ENCODE data around the gene PPP3CA.
A peak's percentile ranks its signal among the peaks of the same experiment; 100 is the strongest.
"Not testable (repeated sequence)": the region's sequence is repeated elsewhere in the genome, so short reads cannot be mapped to it uniquely, and the experiment has no call there.

The PPP3CA gene

GRCh38 chr4:101251261-101251660, 96.1 kb downstream of the PPP3CA start:
- no peak for DNase-seq

DNA sequence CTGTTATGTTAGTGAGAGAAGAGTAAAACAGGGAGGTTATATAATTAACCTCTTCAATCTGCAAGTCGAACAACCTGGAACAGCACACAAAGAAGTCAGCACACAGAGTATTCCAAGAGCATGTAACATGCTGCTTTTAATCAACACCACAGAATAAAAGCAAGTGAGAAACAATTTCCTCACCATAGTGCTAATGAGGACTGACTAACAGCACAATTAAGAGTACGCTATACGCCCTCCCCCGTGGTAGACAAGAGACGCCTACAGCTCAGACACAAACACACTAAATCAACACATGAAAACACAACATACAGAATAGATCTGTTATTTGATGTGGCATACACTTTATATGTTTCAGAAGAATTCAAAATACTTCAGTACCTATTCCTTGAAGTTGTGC, 103.0 kb downstream of the PPP3CA start:
- DNase-seq = no peak

- DNase-seq = no peak
Observed at GRCh38 chr4:101242441-101242840, 104.9 kb downstream of the PPP3CA start.

DNA sequence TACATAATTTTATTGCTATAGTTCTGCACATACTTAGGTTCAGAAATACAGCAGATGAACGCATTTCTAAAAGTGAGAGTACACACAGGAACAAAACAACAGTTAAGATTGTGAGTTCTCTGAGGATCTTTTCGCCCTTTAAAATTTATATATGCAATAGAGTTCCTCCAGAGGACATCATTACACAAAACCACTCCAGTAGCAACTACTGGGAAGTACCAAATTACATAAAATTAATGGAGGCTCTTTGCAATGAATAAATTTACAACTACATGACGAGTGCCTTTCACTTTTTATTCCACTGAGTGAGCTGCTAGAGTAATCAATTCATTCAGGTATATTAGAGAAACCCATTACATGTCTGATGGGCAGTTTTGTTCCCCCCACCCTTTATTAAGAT, 107.2 kb downstream of the PPP3CA start:
- DNase-seq = no peak

GRCh38 chr4:101239665-101240064, 107.7 kb downstream of the PPP3CA start:
- peak; percentile 64 for DNase-seq

GRCh38 chr4:101238706-101239105, 108.6 kb downstream of the PPP3CA start:
- DNase-seq = peak; percentile 58

- no peak for DNase-seq
Observed at GRCh38 chr4:101237773-101238172, 109.6 kb downstream of the PPP3CA start.

DNA sequence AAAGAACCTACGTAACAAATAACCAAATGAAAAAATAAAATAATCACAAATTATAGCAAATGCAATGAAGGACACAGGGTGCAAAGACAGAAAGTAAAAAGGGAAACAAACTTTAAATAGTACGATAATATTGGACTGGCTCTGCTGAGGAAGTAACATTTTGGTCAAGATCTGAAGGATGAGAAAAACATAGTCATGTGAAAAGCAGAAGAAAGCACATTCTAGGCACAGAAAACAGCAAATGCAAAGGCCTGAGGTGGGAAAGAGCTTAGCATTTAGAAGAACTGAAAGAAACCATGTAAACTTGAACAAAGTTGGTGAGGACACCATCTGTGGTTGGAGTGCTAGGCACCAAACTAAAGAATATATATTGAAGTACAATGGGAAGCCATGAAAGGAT, 111.2 kb downstream of the PPP3CA start:
- DNase-seq = no peak

DNA sequence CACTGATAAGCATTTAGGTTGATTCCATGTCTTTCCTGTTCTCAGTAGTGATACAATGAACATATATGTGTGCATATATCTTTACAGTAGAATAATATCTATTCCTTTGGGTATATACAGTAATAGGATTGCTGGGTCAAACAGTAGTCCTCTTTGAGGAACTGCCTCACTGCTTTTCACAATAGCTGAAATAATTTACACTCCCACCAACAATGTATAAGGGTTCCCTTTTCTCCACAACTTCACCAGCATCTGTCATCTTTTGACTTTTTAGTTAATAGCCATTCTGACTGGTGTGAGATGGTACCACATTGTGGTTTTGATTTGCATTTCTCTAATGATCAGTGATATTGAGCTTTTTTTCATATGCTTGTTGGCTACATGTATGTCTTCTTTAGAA, 113.2 kb downstream of the PPP3CA start:
- DNase-seq = not testable (repeated sequence)

DNA sequence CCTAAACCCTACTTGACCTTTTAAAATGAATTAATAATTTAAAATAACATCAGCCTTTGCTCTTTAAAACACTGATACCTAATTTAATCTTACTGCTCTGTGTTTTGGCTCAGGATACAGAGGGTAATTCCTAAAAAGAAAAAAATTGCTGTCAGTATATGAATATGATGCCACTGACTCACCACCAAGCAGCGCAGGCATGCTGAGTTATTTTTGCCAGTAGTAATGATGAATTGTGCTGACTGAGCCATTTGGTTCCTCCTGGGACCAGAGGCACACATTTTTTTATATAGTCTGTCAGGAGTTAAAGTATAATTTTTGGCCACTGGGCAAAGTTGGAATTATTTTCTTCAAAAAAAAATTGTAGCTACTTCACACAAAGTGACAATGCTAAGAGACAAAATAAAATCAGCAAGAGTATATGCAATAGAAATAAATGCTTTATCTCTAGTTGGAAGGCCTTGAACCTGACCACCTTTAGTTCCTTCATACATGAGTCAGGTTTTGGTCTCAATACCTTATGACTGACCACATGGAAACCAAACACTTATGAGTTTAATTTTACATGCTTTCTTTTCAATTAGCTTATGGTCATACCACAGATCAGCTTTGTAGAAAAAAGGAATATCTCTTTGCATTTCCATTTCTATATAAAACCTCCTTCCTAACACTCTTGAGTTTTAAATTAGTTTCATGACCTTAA, 115.1 kb downstream of the PPP3CA start:
- DNase-seq = peak; percentile 94

DNA sequence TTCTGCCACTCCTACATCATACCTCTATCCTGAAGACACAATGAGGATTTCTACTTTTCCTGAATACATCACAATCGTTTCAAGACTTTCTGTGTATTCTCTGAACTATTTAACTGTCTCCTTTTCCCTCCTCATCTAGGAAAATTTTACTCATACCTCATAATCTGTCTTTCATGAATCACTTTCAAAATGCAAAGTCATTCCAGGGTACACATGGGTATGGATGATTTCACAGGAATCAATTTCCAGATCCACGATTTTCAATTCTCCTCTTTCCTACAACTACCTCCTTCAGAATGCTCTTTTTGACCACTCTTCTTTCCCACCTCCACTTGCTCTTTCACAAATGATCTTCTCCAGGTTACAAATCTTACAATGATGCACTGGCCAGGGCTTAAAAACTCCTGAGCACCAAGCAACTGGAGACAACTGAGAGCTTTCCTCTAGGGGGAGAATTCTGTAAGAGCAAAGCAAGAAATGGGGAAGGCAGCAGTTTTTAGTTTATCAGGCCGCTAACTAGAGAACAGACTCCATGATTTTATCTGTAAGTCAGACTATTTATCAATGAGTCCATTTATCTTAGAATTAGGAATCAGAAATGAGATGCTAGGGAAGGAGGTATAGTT, 116.4 kb downstream of the PPP3CA start:
- DNase-seq = peak; percentile 55

- peak; percentile 80 for DNase-seq
Observed at GRCh38 chr4:101229116-101229515, 118.2 kb downstream of the PPP3CA start.

- DNase-seq = no peak
Observed at GRCh38 chr4:101227715-101228114, 119.6 kb downstream of the PPP3CA start.

DNA sequence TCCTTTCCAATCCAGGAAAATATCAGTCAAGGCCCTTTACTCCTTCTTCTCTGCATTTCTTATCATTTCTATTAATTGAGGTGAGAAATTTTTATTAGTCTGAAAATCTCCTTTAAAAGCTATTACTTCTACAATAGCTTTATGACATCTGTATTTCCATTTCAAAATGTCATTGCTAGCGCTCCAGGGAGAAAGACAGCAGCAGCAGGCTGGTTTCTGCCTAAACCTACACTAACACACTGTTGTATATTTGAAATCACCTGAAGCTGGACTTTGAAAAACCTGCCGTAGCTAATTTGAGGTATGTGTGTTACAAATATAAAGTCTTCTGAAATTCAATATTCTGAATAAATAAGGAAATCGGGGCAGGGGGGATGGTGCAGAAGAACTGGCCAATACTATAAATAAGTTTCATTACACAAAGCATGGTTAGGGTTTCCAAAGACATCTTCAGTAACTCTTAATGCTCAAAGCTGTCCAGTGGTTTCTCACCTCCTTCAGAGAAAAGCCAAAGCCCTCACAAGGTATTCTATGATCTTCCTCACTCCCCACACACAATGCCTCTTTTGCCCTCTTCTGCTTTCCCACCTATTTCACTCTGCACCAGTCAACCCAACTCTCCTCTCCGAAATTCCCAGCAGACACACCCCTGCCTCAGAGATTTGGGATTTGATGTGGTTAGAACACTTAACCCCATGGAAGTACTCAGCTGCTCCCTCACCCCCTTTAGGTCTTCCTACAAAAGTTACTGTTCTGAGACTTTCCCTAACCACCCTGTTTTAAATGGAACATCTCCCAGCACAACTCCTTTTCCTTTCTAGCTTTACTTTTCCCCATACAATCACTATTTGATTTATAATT, 122.7 kb downstream of the PPP3CA start:
- no peak for DNase-seq

DNA sequence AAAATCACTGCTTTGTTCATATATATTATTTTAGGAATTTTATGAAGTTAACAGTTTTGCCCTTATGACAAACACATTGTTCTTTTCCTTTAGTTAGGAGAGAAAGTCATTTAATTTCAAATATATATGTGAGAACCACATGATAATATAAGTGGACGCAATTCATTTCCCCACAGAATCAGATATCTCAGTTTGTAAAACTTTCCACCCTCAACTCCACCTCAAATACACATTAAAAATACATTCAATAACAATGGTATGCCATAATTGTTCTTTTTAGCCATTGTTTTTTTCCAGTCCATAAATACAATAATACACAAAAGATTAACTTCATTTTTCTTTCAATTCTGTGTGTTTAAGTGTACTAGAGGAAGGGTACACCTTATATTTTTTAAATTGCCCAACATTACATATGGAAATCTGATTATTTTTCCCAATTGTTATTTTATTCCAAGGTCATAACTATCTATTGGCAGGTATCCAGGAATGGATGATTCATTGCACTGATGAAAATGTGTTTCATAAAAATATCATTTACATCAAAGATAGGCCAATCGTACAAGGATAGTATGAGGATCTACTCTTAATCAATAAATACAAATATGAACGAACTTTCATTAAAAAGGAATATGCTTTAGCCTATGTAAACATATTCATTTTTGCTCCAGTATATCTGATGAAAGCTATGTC, 125.0 kb downstream of the PPP3CA start:
- no peak for DNase-seq

DNA sequence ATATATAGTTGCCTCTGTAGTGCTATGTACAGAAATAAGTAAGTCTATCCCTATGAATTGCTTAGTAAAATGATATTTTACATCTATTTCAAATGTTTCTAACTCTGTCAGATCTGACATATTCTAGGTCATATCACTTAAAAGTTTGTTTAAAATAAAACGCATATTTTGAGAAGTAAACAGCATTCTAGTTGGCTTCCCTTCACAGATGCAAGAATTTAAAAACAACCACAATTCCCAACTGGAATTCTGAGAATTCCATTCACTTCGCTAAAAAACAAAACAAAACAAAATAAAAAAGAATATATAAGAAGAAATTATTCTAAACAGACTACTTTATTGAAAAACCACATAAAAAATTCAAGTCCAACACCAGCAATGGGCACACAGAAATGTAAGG, 126.0 kb downstream of the PPP3CA start:
- peak; percentile 42 for DNase-seq

- DNase-seq = no peak
Observed at GRCh38 chr4:101218894-101219293, 128.4 kb downstream of the PPP3CA start.

DNA sequence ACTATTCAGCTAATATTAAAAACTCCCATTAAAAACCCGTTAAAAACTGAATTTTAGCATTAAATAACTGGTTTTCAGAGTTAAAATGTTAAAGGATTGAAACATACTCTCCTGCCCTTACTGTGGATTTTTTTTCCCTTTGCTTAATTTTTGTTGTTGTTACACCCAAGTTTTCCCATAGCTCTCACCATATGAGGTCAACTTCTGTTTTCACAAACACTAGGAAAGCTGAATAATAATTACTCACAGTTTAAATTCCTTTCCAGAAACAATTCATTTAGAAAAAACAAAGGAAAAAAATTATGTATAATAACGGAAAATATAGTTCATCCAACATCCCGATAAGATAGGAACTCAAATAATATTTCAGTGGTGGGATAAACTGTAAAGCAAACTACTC, 129.0 kb downstream of the PPP3CA start:
- peak; percentile 24 for DNase-seq

DNA sequence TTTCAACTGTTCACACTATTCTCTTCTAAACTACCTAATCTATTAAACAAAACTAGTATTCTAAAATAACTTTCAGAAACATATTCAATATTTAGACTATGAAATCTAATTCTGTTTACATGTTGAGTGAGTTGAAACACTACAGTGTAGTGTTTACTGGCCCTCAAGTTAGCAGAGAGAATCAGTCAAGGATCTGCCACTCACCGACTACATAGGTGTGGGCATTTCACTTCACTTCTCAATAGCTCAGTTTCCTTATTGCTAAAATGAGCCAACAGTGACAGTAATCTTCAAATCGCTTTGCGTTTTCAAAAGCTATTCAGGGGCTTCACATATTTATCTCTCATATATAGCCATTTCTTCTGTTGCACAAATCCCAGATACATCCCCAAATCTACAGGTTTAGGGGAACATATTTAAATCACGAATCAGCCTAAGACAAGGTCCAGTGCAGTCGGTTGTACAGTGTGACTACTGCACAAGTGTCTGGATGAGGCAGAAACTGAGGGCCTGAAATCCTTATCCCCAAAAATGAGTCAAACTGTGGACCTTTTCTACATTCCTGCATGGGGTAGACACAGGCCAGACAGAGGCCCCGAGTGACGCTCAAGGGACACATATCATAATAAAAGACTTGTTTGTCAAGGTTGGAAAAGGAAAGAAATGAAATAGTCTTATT, 129.8 kb downstream of the PPP3CA start:
- peak; percentile 52 for DNase-seq

GRCh38 chr4:101211146-101211553, 136.2 kb downstream of the PPP3CA start:
- peak; percentile 73 for DNase-seq

- no peak for DNase-seq
Observed at GRCh38 chr4:101210331-101210730, 137.0 kb downstream of the PPP3CA start.

- no peak for DNase-seq
Observed at GRCh38 chr4:101208171-101208570, 139.2 kb downstream of the PPP3CA start.
